Smooth muscle cell (in vitro differentiated cells): ENCODE data around the gene RGS16. TPM values are rescaled to one million over a fixed set of nuclear protein-coding genes. Genes with fewer than 3 reads are reported as not detected.

ENCODE experiments used
- DNase-seq: peaks from one replicate; lab custom pipeline; 2025; ENCODE audit not compliant: unreplicated experiment; lab: John Stamatoyannopoulos, UW
- H2AFZ ChIP-seq: fragments of 200-600 bp; sonication (generic); 2 replicates; pipeline ENCODE4 v1.6.0; 2016; ENCODE audit warnings: antibody characterized with exemption, low read depth, mild to moderate bottlenecking
- H3F3A ChIP-seq: fragments of 200-600 bp; sonication (generic); 2 replicates; pipeline ENCODE4 v1.6.0; 2017; ENCODE audit warnings: antibody characterized with exemption, low read depth
- H3K27ac ChIP-seq: fragments of 200-600 bp; sonication (generic); 2 replicates; pipeline ENCODE4 v1.5.1; 2016; ENCODE audit warnings: low read depth, mild to moderate bottlenecking
- H3K27me3 ChIP-seq: fragments of 200-600 bp; sonication (generic); 2 replicates; pipeline ENCODE4 v1.6.1; 2016; ENCODE audit warnings: low read depth, mild to moderate bottlenecking
- H3K36me3 ChIP-seq: fragments of 200-600 bp; sonication (generic); 2 replicates; pipeline ENCODE4 v1.5.1; 2016; ENCODE audit warnings: low read depth
- H3K4me1 ChIP-seq: fragments of 200-600 bp; sonication (generic); 2 replicates; pipeline ENCODE4 v1.5.1; 2016; ENCODE audit warnings: low read depth
- H3K4me2 ChIP-seq: fragments of 200-600 bp; sonication (generic); 2 replicates; pipeline ENCODE4 v1.6.0; 2016; ENCODE audit warnings: mild to moderate bottlenecking
- H3K4me3 ChIP-seq: fragments of 200-600 bp; sonication (generic); 2 replicates; pipeline ENCODE4 v1.5.1; 2016; ENCODE audit warnings: mild to moderate bottlenecking
- H3K79me2 ChIP-seq: fragments of 200-600 bp; sonication (generic); 2 replicates; pipeline ENCODE4 v1.6.0; 2016; ENCODE audit warnings: low read depth, mild to moderate bottlenecking
- H3K9ac ChIP-seq: fragments of 200-600 bp; sonication (generic); 2 replicates; pipeline ENCODE4 v1.6.0; 2016; ENCODE audit warnings: low read depth
- H3K9me3 ChIP-seq: fragments of 200-600 bp; sonication (generic); replicated peaks from 2 replicates; pipeline ENCODE4 v1.5.1; 2016; ENCODE audit warnings: low read depth
- H4K20me1 ChIP-seq: fragments of 200-600 bp; sonication (generic); 2 replicates; pipeline ENCODE4 v1.6.0; 2016; ENCODE audit warnings: low read depth
- WGBS: methylation state at CpG from one replicate; pipeline ENCODE4 v1.1.7; 2016; ENCODE audit warnings: low lambda C conversion rate; 5-methylcytosine and 5-hydroxymethylcytosine counted together
- polyA plus RNA-seq: library from polyadenylated mRNA; unstranded; fragments of >200 nt; fragmentation: Nextera tagmentation; extraction: Ambion mirVana; gene quantifications from 2 replicates; pipeline ENCODE4 v1.2.1, GENCODE V29; 2016
- total RNA-seq: library from RNA; depleted of rRNA; stranded (reverse); fragments of >200 nt; gene quantifications from 2 replicates; pipeline ENCODE4 v1.2.3, GENCODE V29; 2014
- TF ChIP-seq, protein P1 (sequence below): fragments of 200-600 bp; sonication (generic); IDR thresholded peaks from 2 replicates; pipeline ENCODE4 v1.5.1; 2017; ENCODE audit warnings: borderline replicate concordance, mild to moderate bottlenecking, antibody characterized with exemption; ENCODE audit not compliant: insufficient read depth, poor library complexity, severe bottlenecking

Gene RGS16
- total and polyA plus RNA-seq, 2 experiments from 2014 or later: 2.9 to 9.9 TPM

DNA sequence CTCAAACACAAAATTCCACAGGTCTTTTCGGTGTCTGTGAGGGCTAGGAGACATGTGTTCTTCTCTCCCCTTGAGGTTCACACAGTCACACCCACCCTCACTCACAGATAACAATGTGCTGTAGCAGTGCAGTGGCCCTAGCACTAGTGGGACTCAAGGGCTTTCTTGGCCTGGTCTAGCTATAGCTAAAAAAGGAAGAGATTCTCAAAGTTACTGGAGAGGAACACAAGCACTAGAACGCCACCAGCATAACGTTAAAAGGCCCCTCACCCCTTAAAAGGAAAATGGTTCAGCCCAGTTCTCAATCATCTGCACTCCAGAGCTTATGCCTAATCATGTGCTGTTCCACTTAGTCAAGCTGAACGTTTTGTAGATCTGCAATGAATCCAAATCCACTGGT, 40.7 kb upstream of the RGS16 start:
- 91% methylated on average over 4 of the region's 4 CpGs for WGBS

DNA sequence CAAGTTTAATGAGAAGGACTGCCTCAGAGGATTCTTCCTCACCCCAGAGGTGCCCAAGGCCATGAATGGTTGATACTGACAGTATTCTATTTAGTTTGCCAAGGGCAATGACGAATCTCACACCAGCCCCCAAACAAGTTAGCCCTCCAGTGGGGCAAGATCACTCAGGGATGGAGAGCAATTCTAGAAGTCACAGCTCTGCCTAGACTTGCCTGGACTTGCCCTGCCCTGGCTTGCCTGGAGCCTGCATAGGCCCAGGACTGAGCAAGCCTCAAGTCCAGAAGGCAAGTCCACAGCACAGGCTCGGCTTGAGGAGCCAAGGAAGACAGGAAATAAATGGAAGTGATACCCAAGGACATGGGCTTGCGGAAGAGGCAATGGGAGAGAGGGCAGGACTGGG, 39.5 kb upstream of the RGS16 start:
- H3K4me2 ChIP-seq: no peak overlapping the region
- no peak for DNase-seq
- H3K27ac ChIP-seq: no peak overlapping the region
- TF ChIP-seq, protein P1, sequence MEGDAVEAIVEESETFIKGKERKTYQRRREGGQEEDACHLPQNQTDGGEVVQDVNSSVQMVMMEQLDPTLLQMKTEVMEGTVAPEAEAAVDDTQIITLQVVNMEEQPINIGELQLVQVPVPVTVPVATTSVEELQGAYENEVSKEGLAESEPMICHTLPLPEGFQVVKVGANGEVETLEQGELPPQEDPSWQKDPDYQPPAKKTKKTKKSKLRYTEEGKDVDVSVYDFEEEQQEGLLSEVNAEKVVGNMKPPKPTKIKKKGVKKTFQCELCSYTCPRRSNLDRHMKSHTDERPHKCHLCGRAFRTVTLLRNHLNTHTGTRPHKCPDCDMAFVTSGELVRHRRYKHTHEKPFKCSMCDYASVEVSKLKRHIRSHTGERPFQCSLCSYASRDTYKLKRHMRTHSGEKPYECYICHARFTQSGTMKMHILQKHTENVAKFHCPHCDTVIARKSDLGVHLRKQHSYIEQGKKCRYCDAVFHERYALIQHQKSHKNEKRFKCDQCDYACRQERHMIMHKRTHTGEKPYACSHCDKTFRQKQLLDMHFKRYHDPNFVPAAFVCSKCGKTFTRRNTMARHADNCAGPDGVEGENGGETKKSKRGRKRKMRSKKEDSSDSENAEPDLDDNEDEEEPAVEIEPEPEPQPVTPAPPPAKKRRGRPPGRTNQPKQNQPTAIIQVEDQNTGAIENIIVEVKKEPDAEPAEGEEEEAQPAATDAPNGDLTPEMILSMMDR: no peak
- H3K27me3 ChIP-seq: no peaks in the 10 kb centered on the region
- no peaks in the 10 kb centered on the region for H4K20me1 ChIP-seq
- H3K4me1 ChIP-seq: no peaks in the 10 kb centered on the region
- no peak overlapping the region for H2AFZ ChIP-seq
- H3K9ac ChIP-seq: no peak overlapping the region
- H3K36me3 ChIP-seq: no peaks in the 10 kb centered on the region
- no peaks in the 10 kb centered on the region for H3K79me2 ChIP-seq
- H3K4me3 ChIP-seq: no peak overlapping the region
- no peaks in the 10 kb centered on the region for H3F3A ChIP-seq
- 82% methylated on average over 3 of the region's 3 CpGs for WGBS
- H3K9me3 ChIP-seq: no peaks in the 10 kb centered on the region

More for the DNA sequence above, 40.7 kb upstream of the RGS16 start:
- TF ChIP-seq, protein P1: no peak
- Histone ChIP-seq H3K4me3 (no peak overlapping the region), H3K36me3 (no peaks in the 10 kb centered on the region), H3K9ac (no peak overlapping the region), H3K27me3 (no peaks in the 10 kb centered on the region), H4K20me1 (no peaks in the 10 kb centered on the region), H3K9me3 (no peaks in the 10 kb centered on the region), H3K27ac (no peak overlapping the region), H2AFZ (no peak overlapping the region), H3K4me1 (no peaks in the 10 kb centered on the region), H3F3A (no peaks in the 10 kb centered on the region), H3K4me2 (no peak overlapping the region), H3K79me2 (no peaks in the 10 kb centered on the region)
- DNase-seq: no peak

DNA sequence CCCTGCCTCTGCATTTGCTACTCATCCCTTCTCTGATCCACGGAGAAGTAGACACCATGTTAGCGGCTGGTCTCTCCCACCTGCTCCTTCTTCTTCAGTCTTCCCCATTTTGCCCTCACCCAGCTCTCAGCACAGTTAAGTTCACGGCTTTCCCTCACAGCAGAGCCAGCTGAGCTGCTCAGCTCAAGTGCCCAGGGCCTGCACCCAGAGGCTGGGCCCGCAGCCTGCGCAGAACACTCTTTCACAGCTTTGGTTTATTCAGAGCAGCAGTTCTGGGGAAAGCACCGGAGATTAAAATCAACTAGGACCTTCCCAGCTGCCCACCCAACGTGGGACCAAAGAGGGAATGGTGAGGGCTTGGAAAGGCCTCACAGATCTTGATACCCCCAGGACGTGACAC, 38.3 kb upstream of the RGS16 start:
- Histone ChIP-seq H4K20me1 (no peaks in the 10 kb centered on the region), H3K4me3 (no peak overlapping the region), H3K4me2 (no peak overlapping the region), H3K9ac (no peak overlapping the region), H3K79me2 (no peaks in the 10 kb centered on the region), H3K9me3 (no peaks in the 10 kb centered on the region), H3K4me1 (no peaks in the 10 kb centered on the region), H2AFZ (no peak overlapping the region), H3K27ac (no peak overlapping the region), H3K36me3 (no peaks in the 10 kb centered on the region), H3F3A (no peaks in the 10 kb centered on the region), H3K27me3 (no peaks in the 10 kb centered on the region)
- DNase-seq: no peak
- TF ChIP-seq, protein P1: no peak
- 96% methylated on average over 8 of the region's 8 CpGs for WGBS

DNA sequence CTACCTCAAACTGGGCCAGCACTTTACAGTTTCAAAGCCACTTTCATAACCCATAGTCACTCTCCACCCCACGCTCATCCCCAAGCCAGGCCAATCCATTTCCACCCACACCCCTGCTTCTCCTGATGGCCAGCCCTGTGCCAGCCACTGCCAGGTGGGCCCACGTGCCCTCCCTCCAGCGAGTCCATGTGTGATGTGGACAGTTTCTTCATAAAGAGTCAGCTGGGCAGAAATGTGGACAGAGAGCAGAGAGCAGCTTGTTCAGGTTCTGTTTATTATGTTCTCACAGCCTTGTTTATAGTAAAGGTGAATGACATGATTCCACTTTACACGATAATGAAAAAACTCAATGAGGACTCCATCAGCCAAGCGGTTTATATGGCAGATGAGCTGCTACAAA, 37.4 kb upstream of the RGS16 start:
- Histone ChIP-seq H4K20me1 (no peaks in the 10 kb centered on the region), H3K9ac (no peak overlapping the region), H2AFZ (no peak overlapping the region), H3K36me3 (no peaks in the 10 kb centered on the region), H3K4me3 (no peak overlapping the region), H3K4me2 (no peak overlapping the region), H3K79me2 (no peaks in the 10 kb centered on the region), H3K4me1 (no peaks in the 10 kb centered on the region), H3K9me3 (no peaks in the 10 kb centered on the region), H3K27ac (no peak overlapping the region), H3K27me3 (no peaks in the 10 kb centered on the region), H3F3A (no peaks in the 10 kb centered on the region)
- 93% methylated on average over 5 of the region's 5 CpGs for WGBS
- DNase-seq: no peak
- TF ChIP-seq, protein P1: no peak
